Choroid plexus epithelial cell (primary cell): ENCODE results near the gene NRXN2.

Source experiments
- DNase-seq: peaks from one replicate; pipeline ENCODE4 v3.0.0-alpha.2; 2010; ENCODE audit warnings: low read depth
- H3K4me3 ChIP-seq: 2 replicates; pipeline ENCODE4 v1.5.1; 2011; ENCODE audit warnings: low read depth, mild to moderate bottlenecking, control low read depth, low read length, moderate library complexity
- TF ChIP-seq, protein P1 (sequence below): conservative IDR thresholded peaks from 2 replicates; pipeline ENCODE4 v1.5.1; 2011; ENCODE audit warnings: low read depth, mild to moderate bottlenecking, control low read depth, inconsistent platforms, low read length, moderate library complexity

NRXN2 gene

GRCh38 chr11:64734811-64735724, 12.1 kb upstream of the NRXN2 start:
- TF ChIP-seq, protein P1, sequence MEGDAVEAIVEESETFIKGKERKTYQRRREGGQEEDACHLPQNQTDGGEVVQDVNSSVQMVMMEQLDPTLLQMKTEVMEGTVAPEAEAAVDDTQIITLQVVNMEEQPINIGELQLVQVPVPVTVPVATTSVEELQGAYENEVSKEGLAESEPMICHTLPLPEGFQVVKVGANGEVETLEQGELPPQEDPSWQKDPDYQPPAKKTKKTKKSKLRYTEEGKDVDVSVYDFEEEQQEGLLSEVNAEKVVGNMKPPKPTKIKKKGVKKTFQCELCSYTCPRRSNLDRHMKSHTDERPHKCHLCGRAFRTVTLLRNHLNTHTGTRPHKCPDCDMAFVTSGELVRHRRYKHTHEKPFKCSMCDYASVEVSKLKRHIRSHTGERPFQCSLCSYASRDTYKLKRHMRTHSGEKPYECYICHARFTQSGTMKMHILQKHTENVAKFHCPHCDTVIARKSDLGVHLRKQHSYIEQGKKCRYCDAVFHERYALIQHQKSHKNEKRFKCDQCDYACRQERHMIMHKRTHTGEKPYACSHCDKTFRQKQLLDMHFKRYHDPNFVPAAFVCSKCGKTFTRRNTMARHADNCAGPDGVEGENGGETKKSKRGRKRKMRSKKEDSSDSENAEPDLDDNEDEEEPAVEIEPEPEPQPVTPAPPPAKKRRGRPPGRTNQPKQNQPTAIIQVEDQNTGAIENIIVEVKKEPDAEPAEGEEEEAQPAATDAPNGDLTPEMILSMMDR = no peak
- DNase-seq = no peak
- no peak overlapping the region for H3K4me3 ChIP-seq

- TF ChIP-seq, protein P1 = no peak
- no peak for DNase-seq
- H3K4me3 ChIP-seq = no peak overlapping the region
These were observed 8.6 kb upstream of the NRXN2 start for GRCh38 chr11:64731601-64732000.

GRCh38 chr11:64729851-64730382, 6.9 kb upstream of the NRXN2 start:
- peak; percentile 23 for DNase-seq
- H3K4me3 ChIP-seq = no peak overlapping the region
- TF ChIP-seq, protein P1 = no peak

DNA sequence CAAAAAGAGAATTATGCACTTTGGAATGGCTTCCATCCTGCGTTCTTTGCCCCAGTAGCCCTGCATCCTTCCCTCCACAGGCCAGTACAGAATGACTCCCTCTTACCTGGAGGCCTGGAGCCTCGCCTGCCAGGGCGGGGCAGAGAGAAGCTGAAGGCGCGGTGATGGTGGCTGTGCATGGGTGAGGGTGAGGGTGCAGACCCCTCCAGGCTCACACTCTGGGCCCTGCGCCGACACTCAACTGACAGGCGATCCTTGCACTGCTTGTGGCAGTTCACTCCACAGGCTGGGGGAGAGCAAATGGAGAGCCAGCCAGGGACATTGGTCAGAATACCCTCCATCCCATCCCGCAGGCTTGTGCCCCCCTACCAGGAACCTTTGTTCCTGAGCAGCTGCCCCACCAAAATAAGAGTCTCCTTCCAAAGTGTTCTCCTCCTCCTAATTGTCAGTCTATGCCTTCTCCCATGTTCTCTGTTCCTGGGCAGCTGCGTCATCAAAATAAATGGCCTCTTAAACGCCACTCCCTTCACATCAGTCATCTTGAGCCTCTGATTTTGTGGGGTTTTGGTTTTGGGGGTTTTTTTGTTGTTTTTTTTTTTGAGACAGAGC, 5.9 kb upstream of the NRXN2 start:
- no peak overlapping the region for H3K4me3 ChIP-seq
- no peak for DNase-seq
- TF ChIP-seq, protein P1 = no peak

DNA sequence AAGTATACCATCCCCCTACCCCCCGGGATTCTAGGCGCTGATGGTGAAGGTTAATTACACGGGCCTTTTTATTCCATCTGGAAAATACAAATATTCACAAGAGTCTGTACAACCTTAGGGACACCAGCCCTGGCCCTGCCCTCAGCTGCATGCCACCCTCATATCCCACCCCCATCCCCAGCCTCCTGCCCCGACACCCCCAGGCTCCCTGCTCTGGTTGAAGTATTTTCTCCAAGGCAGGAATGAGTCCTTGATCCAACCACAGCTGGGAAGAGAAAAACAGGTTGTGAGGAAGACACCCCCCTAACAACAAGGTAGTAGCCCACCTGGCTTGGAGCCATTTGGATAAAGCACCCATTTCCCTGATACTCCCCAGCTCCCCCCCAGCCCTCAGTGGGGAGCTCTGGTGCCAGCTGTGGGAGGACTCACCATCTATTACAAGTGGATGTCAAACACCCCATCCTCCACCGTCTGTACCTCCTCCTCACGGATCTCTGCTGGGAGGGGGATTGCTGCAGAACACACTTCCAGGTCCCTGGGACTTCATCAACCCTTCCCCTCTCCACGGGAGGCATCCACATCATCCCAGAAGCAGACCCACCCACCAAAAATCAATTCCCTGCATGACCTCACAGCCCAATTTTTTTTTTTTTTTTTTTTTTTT, 4.0 kb upstream of the NRXN2 start:
- DNase-seq = no peak
- TF ChIP-seq, protein P1 = no peak
- H3K4me3 ChIP-seq = no peak overlapping the region

DNA sequence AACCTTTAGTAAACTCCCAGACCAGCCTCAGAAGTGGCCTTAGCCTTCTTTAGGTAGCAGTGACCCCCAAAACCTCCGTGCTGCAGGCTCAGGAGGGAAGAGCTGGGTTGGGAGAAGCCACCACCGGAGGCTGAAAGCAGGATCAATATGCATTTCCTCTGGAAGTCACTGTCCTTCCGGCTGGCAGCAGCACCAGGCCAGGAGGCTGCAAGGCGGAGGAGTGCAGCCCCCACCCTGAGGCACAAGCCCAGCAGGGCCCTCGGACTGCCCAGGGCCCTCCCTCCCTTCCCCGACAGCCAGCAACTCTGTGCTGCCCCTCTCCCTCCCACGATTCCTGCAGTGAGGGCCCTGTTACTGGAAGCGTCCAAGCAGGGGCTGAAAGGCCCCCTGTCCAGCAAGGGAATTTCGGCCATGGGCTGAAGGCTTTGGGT, 3.2 kb upstream of the NRXN2 start:
- no peak for DNase-seq
- TF ChIP-seq, protein P1 = no peak
- H3K4me3 ChIP-seq = no peak overlapping the region
